LoVo (cell line): ENCODE results near the gene RAB6B.

Source experiments
- DNase-seq: peaks from one replicate; pipeline ENCODE4 v3.0.0-alpha.2; 2016; ENCODE audit warnings: low spot score

The RAB6B gene

GRCh38 chr3:133880886-133881455 lies 14.7 kb downstream of the RAB6B start:
- no peak for DNase-seq

GRCh38 chr3:133880287-133880686 lies 15.4 kb downstream of the RAB6B start:
- DNase-seq: no peak

GRCh38 chr3:133878518-133878917 lies 17.2 kb downstream of the RAB6B start:
- no peak for DNase-seq

- DNase-seq: no peak
Measured at GRCh38 chr3:133877221-133877620, 18.5 kb downstream of the RAB6B start.

GRCh38 chr3:133874761-133875438 lies 20.8 kb downstream of the RAB6B start:
- no peak for DNase-seq

GRCh38 chr3:133874344-133874743 lies 21.3 kb downstream of the RAB6B start:
- DNase-seq: no peak

GRCh38 chr3:133872781-133873180 lies 22.9 kb downstream of the RAB6B start:
- DNase-seq: no peak

GRCh38 chr3:133872161-133872560 lies 23.5 kb downstream of the RAB6B start:
- no peak for DNase-seq

GRCh38 chr3:133871368-133872090 lies 24.2 kb downstream of the RAB6B start:
- DNase-seq: no peak

- DNase-seq: no peak
Measured at GRCh38 chr3:133870822-133871221, 24.9 kb downstream of the RAB6B start.

GRCh38 chr3:133869586-133869985 lies 26.1 kb downstream of the RAB6B start:
- DNase-seq: no peak

- no peak for DNase-seq
Measured at GRCh38 chr3:133868758-133869475, 26.8 kb downstream of the RAB6B start.

GRCh38 chr3:133868186-133868585 lies 27.5 kb downstream of the RAB6B start:
- no peak for DNase-seq

- DNase-seq: no peak
Measured at GRCh38 chr3:133866141-133866540, 29.5 kb downstream of the RAB6B start.

GRCh38 chr3:133865136-133865855 lies 30.4 kb downstream of the RAB6B start:
- no peak for DNase-seq

GRCh38 chr3:133864616-133865015 lies 31.1 kb downstream of the RAB6B start:
- no peak for DNase-seq

- no peak for DNase-seq
Measured at GRCh38 chr3:133863911-133864310, 31.8 kb downstream of the RAB6B start.

- no peak for DNase-seq
Measured at GRCh38 chr3:133862161-133862560, 33.5 kb downstream of the RAB6B start.

- no peak for DNase-seq
Measured at GRCh38 chr3:133860519-133860918, 35.2 kb downstream of the RAB6B start.

- no peak for DNase-seq
Measured at GRCh38 chr3:133859381-133860234, 36.1 kb downstream of the RAB6B start.

- DNase-seq: no peak
Measured at GRCh38 chr3:133857767-133858166, 37.9 kb downstream of the RAB6B start.
